ENCODE results near the gene CREB3L2.
"Not testable (repeated sequence)": the region's sequence is repeated elsewhere in the genome, so short reads cannot be mapped to it uniquely, and the experiment has no call there.

The CREB3L2 gene

GRCh38 chr7:137862358-137862757 lies 139.5 kb downstream of the CREB3L2 start:
- DNase-seq, result no peak

- DNase-seq, result no peak
These were observed 141.3 kb downstream of the CREB3L2 start for GRCh38 chr7:137860542-137860941.

GRCh38 chr7:137853053-137853452 lies 148.8 kb downstream of the CREB3L2 start:
- no peak for DNase-seq

GRCh38 chr7:137852108-137852507 lies 149.8 kb downstream of the CREB3L2 start:
- DNase-seq, result no peak

- DNase-seq, result no peak
These were observed 150.6 kb downstream of the CREB3L2 start for GRCh38 chr7:137850972-137851945.

GRCh38 chr7:137850571-137850970 lies 151.3 kb downstream of the CREB3L2 start:
- DNase-seq, result no peak

- DNase-seq, result no peak
These were observed 153.8 kb downstream of the CREB3L2 start for GRCh38 chr7:137848095-137848494.

- no peak for DNase-seq
These were observed 154.3 kb downstream of the CREB3L2 start for GRCh38 chr7:137847568-137848050.

GRCh38 chr7:137846827-137847567 lies 154.9 kb downstream of the CREB3L2 start, which contains the start of gene DGKI:
Gene DGKI (minus strand): TSS chr7:137846974.
- DNase-seq, result no peak

- DNase-seq, result no peak
These were observed 155.4 kb downstream of the CREB3L2 start for GRCh38 chr7:137846549-137846826.

- DNase-seq, result no peak
These were observed 157.0 kb downstream of the CREB3L2 start for GRCh38 chr7:137844677-137845425.

- no peak for DNase-seq
These were observed 161.7 kb downstream of the CREB3L2 start for GRCh38 chr7:137839903-137840779.

- DNase-seq, result no peak
These were observed 163.1 kb downstream of the CREB3L2 start for GRCh38 chr7:137838706-137839315.

- no peak for DNase-seq
These were observed 165.3 kb downstream of the CREB3L2 start for GRCh38 chr7:137836541-137836940.

- no peak for DNase-seq
These were observed 165.8 kb downstream of the CREB3L2 start for GRCh38 chr7:137836113-137836509.

- DNase-seq, result no peak
These were observed 166.3 kb downstream of the CREB3L2 start for GRCh38 chr7:137835486-137836112.

- DNase-seq, result no peak
These were observed 167.3 kb downstream of the CREB3L2 start for GRCh38 chr7:137834552-137834951.

GRCh38 chr7:137832990-137833389 lies 168.9 kb downstream of the CREB3L2 start:
- not testable (repeated sequence) for DNase-seq

- DNase-seq, result no peak
These were observed 169.5 kb downstream of the CREB3L2 start for GRCh38 chr7:137832382-137832781.

GRCh38 chr7:137831555-137831954 lies 170.3 kb downstream of the CREB3L2 start:
- not testable (repeated sequence) for DNase-seq

Data from GOT3 (cell line).